Naive thymus-derived CD8-positive, alpha-beta T cell (primary cell): ENCODE measurements around the gene GALNT2. TPM values are rescaled to one million over a fixed set of nuclear protein-coding genes. Genes with fewer than 3 reads are reported as not detected.

Experiments used
- ATAC-seq, 2 donors: fragments of 150-1000 bp; cut with Tn5 transposase in 1 of 2; sonication (Bioruptor Pico), chemical (Tn5 transposase) in 1 of 2; 1 replicate in 1 of 2; 2 replicates in 1 of 2; pipeline ENCODE4 v1.10.0; 2021; ENCODE audit warnings: mild to moderate bottlenecking in 2 of 2, moderate library complexity in 2 of 2
- POLR2A ChIA-PET: fragments of 350-600 bp; sonication (Branson Sonifier 250); formaldehyde crosslinking; loops from one replicate; lab custom pipeline; 2021; ENCODE audit warnings: antibody characterized with exemption; lab: Charles Lee
- DNase-seq, 10 donors: peaks; one replicate each; pipeline versions ENCODE4 v3.0.0 to v3.0.0-alpha.2; 2020 to 2022
- H3K27ac Mint-ChIP-seq, 10 donors: one replicate each; pipeline ENCODE4 v1.8.0; 2020 to 2022; ENCODE audit warnings: mild to moderate bottlenecking in 10 of 10, mixed read lengths in 10 of 10, moderate library complexity in 4 of 10, inconsistent platforms in 1 of 10
- H3K27me3 Mint-ChIP-seq, 5 donors: one replicate each; pipeline ENCODE4 v1.8.0; 2021 to 2022; ENCODE audit warnings: mixed read lengths in 5 of 5
- H3K36me3 Mint-ChIP-seq, 3 donors: one replicate each; pipeline ENCODE4 v1.8.0; 2020 to 2022; ENCODE audit warnings: mixed read lengths in 3 of 3, mild to moderate bottlenecking in 2 of 3, inconsistent platforms in 1 of 3
- H3K4me1 Mint-ChIP-seq, 4 donors: one replicate each; pipeline ENCODE4 v1.8.0; 2021 to 2022; ENCODE audit warnings: mixed read lengths in 4 of 4
- H3K4me3 Mint-ChIP-seq, 10 donors: one replicate each; pipeline ENCODE4 v1.8.0; 2020 to 2022; ENCODE audit warnings: mild to moderate bottlenecking in 10 of 10, mixed read lengths in 10 of 10, moderate library complexity in 6 of 10, inconsistent platforms in 1 of 10
- H3K9me3 Mint-ChIP-seq, 9 donors: one replicate each; pipeline ENCODE4 v1.8.0; 2020 to 2022; ENCODE audit warnings: mixed read lengths in 9 of 9, mild to moderate bottlenecking in 3 of 9, inconsistent platforms in 1 of 9, moderate library complexity in 1 of 9
- polyA plus RNA-seq, 3 donors: library from polyadenylated mRNA; unstranded; fragments of 300-500 nt; fragmentation: Illumina TruSeq; gene quantifications; one replicate each; pipeline ENCODE4 v1.2.3, GENCODE V29; 2021
- total RNA-seq, 8 experiments: library from RNA in 2 of 8; stranded (reverse) in 2 of 8; gene quantifications; one replicate each; pipeline ENCODE4 v1.2.3 and lab custom pipeline; 2021 to 2026

GALNT2 gene
- total and polyA plus RNA-seq, 5 experiments from 2014 or later, result 10.7 to 22.2 (median 15.3) TPM

- no peak for ATAC-seq
- Mint-ChIP-seq H3K9me3 (no peaks in the 10 kb centered on the region), H3K4me1 (peaks cover 0 to 17% (median 0%) of the 10 kb centered on the region in 4 donors), H3K27ac (no peak overlapping the region), H3K4me3 (no peak overlapping the region), H3K36me3 (peaks cover 0 to 2% (median 0%) of the 10 kb centered on the region in 3 donors), H3K27me3 (no peaks in the 10 kb centered on the region)
- POLR2A ChIA-PET, result no interaction called here
- DNase-seq, result no peak
These were observed 233.6 kb downstream of the GALNT2 start for GRCh38 chr1:230300322-230301301.

DNA sequence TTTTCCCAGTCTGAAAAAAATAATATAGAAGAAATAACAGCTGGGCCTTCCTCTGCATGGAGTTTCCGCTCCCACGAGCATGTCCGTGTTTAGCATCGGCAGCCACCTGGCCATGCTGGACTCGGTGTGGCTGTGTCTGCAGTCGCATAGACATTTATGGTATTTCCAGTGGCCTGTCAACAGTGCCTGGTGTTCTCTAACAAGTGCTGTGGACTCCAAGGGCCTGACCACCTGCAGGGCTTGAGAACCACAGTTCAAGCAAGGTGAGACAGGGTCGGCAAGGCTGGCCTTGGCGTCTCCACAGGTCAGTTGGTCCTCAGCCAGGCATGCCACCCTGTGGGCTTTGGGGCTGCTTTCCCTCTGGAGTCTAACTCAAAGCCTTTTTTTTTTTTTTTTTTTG is 234.3 kb downstream of the GALNT2 start:
- no peaks in the 10 kb centered on the region for H3K9me3 Mint-ChIP-seq
- ATAC-seq (no peak), DNase-seq (no peak)
- peaks cover 0 to 20% (median 2%) of the 10 kb centered on the region in 4 donors for H3K4me1 Mint-ChIP-seq
- H3K27me3 Mint-ChIP-seq, result no peaks in the 10 kb centered on the region
- no peak overlapping the region for H3K27ac Mint-ChIP-seq
- POLR2A ChIA-PET, result no interaction called here
- peaks cover 0 to 2% (median 0%) of the 10 kb centered on the region in 3 donors for H3K36me3 Mint-ChIP-seq
- no peak overlapping the region for H3K4me3 Mint-ChIP-seq

- H3K36me3 Mint-ChIP-seq, result peaks cover 0 to 2% (median 0%) of the 10 kb centered on the region in 3 donors
- H3K4me1 Mint-ChIP-seq, result peaks cover 0 to 20% (median 2%) of the 10 kb centered on the region in 4 donors
- H3K27me3 Mint-ChIP-seq, result no peaks in the 10 kb centered on the region
- ATAC-seq (no peak), DNase-seq (no peak)
- no peak overlapping the region for H3K4me3 Mint-ChIP-seq
- POLR2A ChIA-PET, result no interaction called here
- H3K9me3 Mint-ChIP-seq, result no peaks in the 10 kb centered on the region
- no peak overlapping the region for H3K27ac Mint-ChIP-seq
These were observed 234.8 kb downstream of the GALNT2 start for GRCh38 chr1:230301822-230302221.

DNA sequence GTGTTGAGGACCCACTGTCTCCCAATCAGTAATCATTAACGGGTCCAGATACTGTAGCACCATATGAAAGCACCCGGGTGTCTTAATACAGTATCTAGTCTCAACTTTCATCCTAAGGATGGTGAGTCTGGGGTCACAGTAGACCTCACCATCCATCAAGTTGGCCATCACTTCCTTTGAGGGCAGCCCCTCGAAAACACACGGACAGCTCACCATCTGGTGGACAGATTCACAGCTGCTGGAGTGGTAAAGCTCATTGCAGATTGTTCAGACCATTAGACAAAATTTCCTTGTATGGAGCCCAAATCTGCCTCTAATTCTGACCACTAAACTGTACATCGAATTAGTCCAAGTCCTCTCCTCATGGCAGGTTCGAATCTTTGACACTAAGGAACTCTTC is 236.0 kb downstream of the GALNT2 start:
- H3K4me3 Mint-ChIP-seq, result no peak overlapping the region
- ATAC-seq, result no peak

GRCh38 chr1:230303822-230304221 is 236.8 kb downstream of the GALNT2 start:
- Mint-ChIP-seq H3K27ac (peak overlapping the region in 1 of 10 donors; percentile 8), H3K27me3 (no peaks in the 10 kb centered on the region), H3K4me1 (peaks cover 0 to 22% (median 2%) of the 10 kb centered on the region in 4 donors), H3K9me3 (no peaks in the 10 kb centered on the region), H3K36me3 (no peaks in the 10 kb centered on the region), H3K4me3 (no peak overlapping the region)
- POLR2A ChIA-PET, result no interaction called here
- ATAC-seq (no peak), DNase-seq (no peak)

More for the DNA sequence above, 236.0 kb downstream of the GALNT2 start:
- H3K36me3 Mint-ChIP-seq, result no peaks in the 10 kb centered on the region
- DNase-seq, result no peak
- POLR2A ChIA-PET, result no interaction called here
- no peaks in the 10 kb centered on the region for H3K9me3 Mint-ChIP-seq
- H3K4me1 Mint-ChIP-seq, result peaks cover 0 to 22% (median 2%) of the 10 kb centered on the region in 4 donors
- H3K27ac Mint-ChIP-seq, result no peak overlapping the region
- H3K27me3 Mint-ChIP-seq, result no peaks in the 10 kb centered on the region

GRCh38 chr1:230306169-230306568 is 239.1 kb downstream of the GALNT2 start:
- DNase-seq, result no peak
- Mint-ChIP-seq H3K27ac (peak overlapping the region in 1 of 10 donors; percentile 29), H3K27me3 (peaks cover 0 to 2% (median 0%) of the 10 kb centered on the region in 5 donors), H3K4me3 (no peak overlapping the region), H3K36me3 (no peaks in the 10 kb centered on the region), H3K4me1 (peaks cover 2 to 11% (median 6%) of the 10 kb centered on the region in 4 donors), H3K9me3 (no peaks in the 10 kb centered on the region)
- ATAC-seq, result no peak
- POLR2A ChIA-PET, result interaction anchor here (0.7 kb wide), 1 partner anchor 27 kb away, joined by 4 read pairs; no protein-coding TSS in a partner anchor

DNA sequence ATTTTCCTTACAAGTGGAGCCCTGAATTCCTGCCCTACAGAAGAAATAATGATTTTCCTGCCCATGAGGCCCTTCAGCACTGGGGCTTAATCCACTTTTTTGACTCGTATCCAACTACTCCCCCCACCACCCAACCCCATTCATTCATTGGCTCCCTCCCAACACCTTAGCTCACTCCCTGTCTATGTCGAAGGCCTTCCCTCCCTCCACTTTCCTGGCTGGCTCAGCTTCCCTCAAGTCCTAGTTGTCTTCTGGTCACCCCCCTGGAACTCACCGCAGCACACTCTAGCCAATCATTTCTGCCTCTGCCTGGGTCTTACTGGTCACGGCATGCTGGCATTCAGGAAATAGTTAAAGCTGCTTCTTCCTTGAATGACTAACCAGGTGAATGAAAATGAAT is 240.2 kb downstream of the GALNT2 start:
- no peak overlapping the region for H3K27ac Mint-ChIP-seq
- H3K27me3 Mint-ChIP-seq, result peaks cover 0 to 3% (median 1%) of the 10 kb centered on the region in 5 donors
- POLR2A ChIA-PET, result no interaction called here
- no peak for ATAC-seq
- H3K36me3 Mint-ChIP-seq, result no peaks in the 10 kb centered on the region
- H3K4me1 Mint-ChIP-seq, result peaks cover 2 to 11% (median 6%) of the 10 kb centered on the region in 4 donors
- no peak for DNase-seq
- no peaks in the 10 kb centered on the region for H3K9me3 Mint-ChIP-seq
- no peak overlapping the region for H3K4me3 Mint-ChIP-seq

DNA sequence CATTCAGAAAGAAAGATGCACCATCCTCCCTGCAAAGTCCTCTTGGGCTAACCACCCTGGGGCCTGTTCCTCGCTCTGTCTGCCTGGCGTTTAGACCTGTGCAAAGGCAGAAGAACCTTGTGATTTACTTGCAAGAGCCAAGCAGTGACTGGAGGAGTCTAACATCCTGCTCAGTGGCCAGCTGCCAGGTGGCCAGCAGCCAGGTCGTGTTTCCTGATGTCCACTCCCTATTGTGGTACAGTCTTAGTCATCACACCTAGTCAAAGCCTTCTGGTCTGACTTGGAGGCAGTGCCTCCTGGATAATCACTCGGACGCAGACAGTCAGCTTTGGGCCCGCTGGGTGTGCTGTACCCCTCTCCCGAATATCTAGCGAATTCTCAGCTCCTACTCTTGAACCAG is 241.0 kb downstream of the GALNT2 start:
- Mint-ChIP-seq H3K27me3 (peaks cover 0 to 3% (median 2%) of the 10 kb centered on the region in 5 donors), H3K4me1 (peaks cover 2 to 9% (median 6%) of the 10 kb centered on the region in 4 donors), H3K27ac (no peak overlapping the region), H3K4me3 (no peak overlapping the region), H3K36me3 (no peaks in the 10 kb centered on the region), H3K9me3 (no peaks in the 10 kb centered on the region)
- POLR2A ChIA-PET, result no interaction called here
- DNase-seq (no peak), ATAC-seq (no peak)

- DNase-seq (no peak), ATAC-seq (no peak)
- Mint-ChIP-seq H3K27me3 (peaks cover 0 to 6% (median 2%) of the 10 kb centered on the region in 5 donors), H3K36me3 (no peaks in the 10 kb centered on the region), H3K9me3 (no peaks in the 10 kb centered on the region), H3K4me1 (peaks cover 2 to 7% (median 6%) of the 10 kb centered on the region in 4 donors), H3K4me3 (no peak overlapping the region), H3K27ac (no peak overlapping the region)
- POLR2A ChIA-PET, result no interaction called here
These were observed 241.8 kb downstream of the GALNT2 start for GRCh38 chr1:230308821-230309220.

- POLR2A ChIA-PET, result no interaction called here
- peak overlapping the region in 1 of 10 donors; percentile 46 for H3K27ac Mint-ChIP-seq
- no peaks in the 10 kb centered on the region for H3K36me3 Mint-ChIP-seq
- DNase-seq (no peak), ATAC-seq (no peak)
- peaks cover 2 to 7% (median 6%) of the 10 kb centered on the region in 4 donors for H3K4me1 Mint-ChIP-seq
- peaks cover 0 to 6% (median 2%) of the 10 kb centered on the region in 5 donors for H3K27me3 Mint-ChIP-seq
- no peak overlapping the region for H3K4me3 Mint-ChIP-seq
- no peaks in the 10 kb centered on the region for H3K9me3 Mint-ChIP-seq
These were observed 242.7 kb downstream of the GALNT2 start for GRCh38 chr1:230309646-230310177.

GRCh38 chr1:230310381-230311163 is 243.5 kb downstream of the GALNT2 start:
- Mint-ChIP-seq H3K4me3 (no peak overlapping the region), H3K27ac (no peak overlapping the region), H3K9me3 (no peaks in the 10 kb centered on the region), H3K27me3 (peaks cover 0 to 6% (median 2%) of the 10 kb centered on the region in 5 donors), H3K4me1 (peaks cover 2 to 7% (median 6%) of the 10 kb centered on the region in 4 donors), H3K36me3 (no peaks in the 10 kb centered on the region)
- DNase-seq (peak; percentile 35 to 80 (median 60)), ATAC-seq (peak; percentile 62 to 72)
- POLR2A ChIA-PET, result no interaction called here

DNA sequence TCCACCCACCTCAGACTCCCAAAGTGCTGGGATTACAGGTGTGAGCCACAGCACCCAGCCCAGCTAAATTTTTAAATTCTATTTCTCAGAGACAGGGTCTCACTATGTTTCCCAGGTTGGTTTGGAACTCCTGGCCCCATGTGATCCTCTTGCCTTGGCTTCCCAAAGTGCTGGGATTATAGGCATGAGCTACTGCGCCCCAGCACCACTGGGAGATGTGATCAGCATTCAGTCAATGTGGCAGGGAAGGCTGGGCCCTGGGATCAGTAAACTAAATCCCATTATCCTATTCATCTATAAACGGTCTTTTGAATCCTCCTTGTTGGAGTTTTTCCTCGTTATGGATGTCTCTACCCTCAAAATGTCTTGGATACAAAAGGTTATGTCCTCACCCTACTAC is 245.6 kb downstream of the GALNT2 start:
- Mint-ChIP-seq H3K27me3 (peaks cover 0 to 6% (median 2%) of the 10 kb centered on the region in 5 donors), H3K27ac (no peak overlapping the region), H3K36me3 (no peaks in the 10 kb centered on the region), H3K9me3 (no peaks in the 10 kb centered on the region), H3K4me1 (peaks cover 2 to 6% (median 3%) of the 10 kb centered on the region in 4 donors), H3K4me3 (no peak overlapping the region)
- DNase-seq (no peak), ATAC-seq (no peak)
- POLR2A ChIA-PET, result no interaction called here
